K562 (cell line): Measurements from ENCODE around the gene RPL28. TPM values are rescaled to one million over a fixed set of nuclear protein-coding genes. Genes with fewer than 3 reads are reported as not detected.

Source experiments
- BRD9 ChIP-seq: fragments of 450-650 bp; IDR thresholded peaks from 2 replicates; pipeline ENCODE4 v1.6.1; 2018; ENCODE audit warnings: low read depth; ENCODE audit not compliant: partially characterized antibody
- CBX5 ChIP-seq: IDR thresholded peaks from 2 replicates; pipeline ENCODE4 v1.6.1; 2014; ENCODE audit warnings: low read depth, borderline replicate concordance
- DDX20 ChIP-seq: fragments of 450-650 bp; IDR thresholded peaks from 2 replicates; pipeline ENCODE4 v1.6.1; 2016; ENCODE audit warnings: missing genetic modification characterization, low read depth, mild to moderate bottlenecking, missing compliant biosample characterization, moderate library complexity
- E2F6 ChIP-seq, 2 experiments: IDR thresholded peaks; 2 replicates each; pipeline ENCODE4 v1.6.1; 2011; ENCODE audit warnings: borderline replicate concordance in 1 of 2, control low read depth in 1 of 2, low read depth in 1 of 2, low read length in 1 of 2, mild to moderate bottlenecking in 1 of 2, mixed read lengths in 1 of 2, moderate library complexity in 1 of 2; ENCODE audit not compliant: insufficient read depth in 1 of 2, insufficient read length in 1 of 2, poor library complexity in 1 of 2, severe bottlenecking in 1 of 2; ENCODE audit errors: extremely low read depth in 1 of 2
- ELK1 ChIP-seq: sonication (generic); formaldehyde crosslinking; IDR thresholded peaks from 2 replicates; pipeline ENCODE4 v1.8.1; 2022; ENCODE audit warnings: missing genetic modification reagents
- FUS ChIP-seq: fragments of 200-400 bp; formaldehyde crosslinking; optimal IDR thresholded peaks from 2 replicates; pipeline ENCODE3; 2017; ENCODE audit warnings: low read depth, low read length
- HMBOX1 ChIP-seq: sonication (generic); IDR thresholded peaks from 2 replicates; pipeline ENCODE4 v1.6.1; 2016
- IFI16 ChIP-seq: fragments of 250-450 bp; sonication (Bioruptor Pico); IDR thresholded peaks from 2 replicates; pipeline ENCODE4 v2.1.2; 2022; ENCODE audit warnings: mild to moderate bottlenecking, inconsistent platforms
- ILF3 ChIP-seq: fragments of 450-650 bp; IDR thresholded peaks from 2 replicates; pipeline ENCODE4 v1.6.1; 2018; ENCODE audit warnings: antibody characterized with exemption, mild to moderate bottlenecking, moderate library complexity, borderline replicate concordance
- MEF2A ChIP-seq: IDR thresholded peaks from 2 replicates; pipeline ENCODE4 v1.6.1; 2011; ENCODE audit warnings: low read depth, mild to moderate bottlenecking, low read length, moderate library complexity; ENCODE audit not compliant: control insufficient read depth
- MYBL2 ChIP-seq, 2 experiments: fragments of 450-650 bp in 1 of 2; sonication (generic) in 1 of 2; formaldehyde crosslinking in 1 of 2; IDR thresholded peaks; 2 replicates each; pipeline versions ENCODE4 v1.6.1 to v1.8.1; 2017 to 2022; ENCODE audit warnings: borderline replicate concordance in 1 of 2, inconsistent platforms in 1 of 2, low read depth in 1 of 2, mild to moderate bottlenecking in 1 of 2, missing genetic modification reagents in 1 of 2, moderate library complexity in 1 of 2
- PHF8 ChIP-seq: fragments of 200-600 bp; sonication (generic); IDR thresholded peaks from 2 replicates; pipeline ENCODE4 v1.6.1; 2012; ENCODE audit warnings: mixed run types, mild to moderate bottlenecking, inconsistent platforms, low read length, moderate library complexity, borderline replicate concordance
- RFX1 ChIP-seq: fragments of 450-650 bp; IDR thresholded peaks from 2 replicates; pipeline ENCODE4 v1.6.1; 2016; ENCODE audit warnings: mild to moderate bottlenecking, moderate library complexity
- SAFB2 ChIP-seq: fragments of 200-400 bp; formaldehyde crosslinking; IDR thresholded peaks from 2 replicates; pipeline ENCODE4 v1.6.1; 2018; ENCODE audit warnings: borderline replicate concordance, low read length, low read depth, moderate library complexity; ENCODE audit not compliant: severe bottlenecking
- TAF1 ChIP-seq: IDR thresholded peaks from 2 replicates; pipeline ENCODE4 v1.6.1; 2011; ENCODE audit warnings: mild to moderate bottlenecking, low read length, moderate library complexity; ENCODE audit not compliant: insufficient read depth, control insufficient read depth, severe bottlenecking; ENCODE audit errors: extremely low read depth
- TAF9B ChIP-seq: fragments of 450-650 bp; IDR thresholded peaks from 2 replicates; pipeline ENCODE4 v1.6.1; 2018; ENCODE audit warnings: mild to moderate bottlenecking; ENCODE audit not compliant: partially characterized antibody
- TCF7 ChIP-seq: sonication (generic); IDR thresholded peaks from 2 replicates; pipeline ENCODE4 v1.6.1; 2016; ENCODE audit warnings: antibody characterized with exemption, borderline replicate concordance
- TFAM ChIP-seq: fragments of 250-450 bp; sonication (Bioruptor Pico); conservative IDR thresholded peaks from 2 replicates; pipeline ENCODE4 v1.5.0; 2021; ENCODE audit warnings: mild to moderate bottlenecking, moderate library complexity
- TFE3 ChIP-seq: fragments of 450-650 bp; formaldehyde crosslinking; IDR thresholded peaks from 2 replicates; pipeline ENCODE4 v1.4.0; 2020; ENCODE audit warnings: mild to moderate bottlenecking, mixed read lengths
- TRIM24 ChIP-seq, 2 experiments: fragments of 450-650 bp; IDR thresholded peaks; 2 replicates each; pipeline ENCODE4 v1.6.1; 2016
- ZNF696 ChIP-seq: fragments of 250-450 bp; sonication (Bioruptor Pico); conservative IDR thresholded peaks from 2 replicates; pipeline ENCODE4 v1.4.0; 2020; ENCODE audit warnings: mild to moderate bottlenecking, moderate library complexity
- polyA plus RNA-seq, 8 experiments: library from polyadenylated mRNA; depleted of rRNA in 4 of 8; stranded (reverse) in 5 of 8; unstranded in 3 of 8; fragments of >200 nt; fragmentation: Nextera tagmentation in 2 of 8; fragmentation: Illumina TruSeq in 1 of 8; extraction: Ambion mirVana in 2 of 8; extraction: Trizol in 1 of 8; gene quantifications; 2 replicates each; pipeline versions ENCODE4 v1.2.1 to v1.2.3, GENCODE V29; 2011 to 2014; ENCODE audit warnings: inconsistent platforms in 1 of 8, missing spikeins in 1 of 8
- total RNA-seq, 7 experiments: library from RNA; depleted of rRNA in 6 of 7; stranded (reverse); fragments of >200 nt in 6 of 7; fragmentation: Illumina TruSeq in 2 of 7; extraction: Trizol in 2 of 7; gene quantifications; 2 replicates each; pipeline versions ENCODE4 v1.2.1 to v1.2.3, GENCODE V29; 2011 to 2021; ENCODE audit warnings: low replicate concordance in 1 of 7

The RPL28 gene
- total and polyA plus RNA-seq, 9 of the 15 experiments (the other 6 are each of a cell fraction or from before 2014, with no cell fraction given): 124 to 3,106 (median 622) TPM

- TF ChIP-seq E2F6 (IDR thresholded peaks at IDR 0.05; ENCODE audit: borderline replicate concordance in 1 of 2, extremely low read depth in 1 of 2, insufficient read depth in 1 of 2, insufficient read length in 1 of 2, low read depth in 1 of 2, low read length in 1 of 2, poor library complexity in 1 of 2, severe bottlenecking in 1 of 2) (peak; percentile 83 to 93), FUS (no peak), MYBL2 (IDR thresholded peaks at IDR 0.05; ENCODE audit: low read depth) (peak; percentile 100), MYBL2 (CRISPR knock-in tag; IDR thresholded peaks at IDR 0.05; ENCODE audit: borderline replicate concordance) (peak; percentile 100; the same call in 1 of the 2 replicates), ELK1 (no peak), DDX20 (tag) (no peak), CBX5 (no peak), TFAM (CRISPR knock-in tag) (no peak), BRD9 (no peak), TAF9B (peak; percentile 69), PHF8 (peak; percentile 44; the same call in 1 of the 2 replicates), TCF7 (peak; percentile 18; the same call in 1 of the 2 replicates), IFI16 (CRISPR knock-in tag) (no peak), TAF1 (peak; percentile 39), TRIM24 (IDR thresholded peaks at IDR 0.05) (peak; percentile 38 to 62; a peak in 1 of 4 replicates), SAFB2 (no peak), TFE3 (peak; percentile 97), HMBOX1 (no peak), RFX1 (no peak), ZNF696 (no peak), ILF3 (no peak), MEF2A (no peak)
Measured at GRCh38 chr19:55407800-55408532, 22.2 kb downstream of the RPL28 start (continued).
